CD4-positive, alpha-beta memory T cell (primary cell): ENCODE data around the gene GP2. TPM values are rescaled to one million over a fixed set of nuclear protein-coding genes. Genes with fewer than 3 reads are reported as not detected.

Source experiments
- CTCF ChIA-PET: fragments of 350-600 bp; sonication (Branson Sonifier 250); formaldehyde crosslinking; loops from one replicate; lab custom pipeline; 2021; ENCODE audit warnings: inconsistent platforms; ENCODE audit not compliant: partially characterized antibody; lab: Charles Lee
- POLR2A ChIA-PET: fragments of 350-600 bp; sonication (Branson Sonifier 250); formaldehyde crosslinking; loops from one replicate; lab custom pipeline; 2021; ENCODE audit not compliant: partially characterized antibody; lab: Charles Lee
- DNase-seq, 5 donors: peaks; one replicate each; pipeline versions ENCODE4 v3.0.0 to v3.0.0-alpha.2; 2020 to 2022; ENCODE audit warnings: mixed read lengths in 1 of 5
- H3K27ac ChIP-seq: one replicate; pipeline ENCODE4 v1.7.0; 2013; ENCODE audit warnings: low read depth, low read length
- H3K27me3 ChIP-seq: 2 replicates; pipeline ENCODE4 v1.7.0; 2013; ENCODE audit warnings: mild to moderate bottlenecking, low read length, moderate library complexity; ENCODE audit not compliant: insufficient read depth
- H3K36me3 ChIP-seq: 2 replicates; pipeline ENCODE4 v1.7.0; 2013; ENCODE audit warnings: mild to moderate bottlenecking, low read length, moderate library complexity; ENCODE audit not compliant: insufficient read depth
- H3K4me1 ChIP-seq: 2 replicates; pipeline ENCODE4 v1.7.0; 2013; ENCODE audit warnings: mild to moderate bottlenecking, low read length, moderate library complexity; ENCODE audit not compliant: insufficient read depth
- H3K4me3 ChIP-seq, 2 donors: one replicate each; pipeline ENCODE4 v1.7.0; 2013; ENCODE audit warnings: low read length in 2 of 2, mild to moderate bottlenecking in 1 of 2
- H3K9me3 ChIP-seq, 2 donors: one replicate each; pipeline ENCODE4 v1.7.0; 2013; ENCODE audit warnings: low read length in 2 of 2, control low read depth in 1 of 2; ENCODE audit not compliant: control insufficient read depth in 1 of 2
- H3K27ac Mint-ChIP-seq, 7 donors: one replicate each; pipeline ENCODE4 v1.8.0; 2020 to 2021; ENCODE audit warnings: mixed read lengths in 7 of 7, mild to moderate bottlenecking in 6 of 7, inconsistent platforms in 3 of 7, moderate library complexity in 3 of 7
- H3K27me3 Mint-ChIP-seq, 2 donors: one replicate each; pipeline ENCODE4 v1.8.0; 2020 to 2021; ENCODE audit warnings: mixed read lengths in 2 of 2
- H3K36me3 Mint-ChIP-seq, 2 donors: one replicate each; pipeline ENCODE4 v1.8.0; 2020 to 2021; ENCODE audit warnings: mixed read lengths in 2 of 2, inconsistent platforms in 1 of 2, mild to moderate bottlenecking in 1 of 2
- H3K4me1 Mint-ChIP-seq, 4 donors: one replicate each; pipeline ENCODE4 v1.8.0; 2020 to 2021; ENCODE audit warnings: mixed read lengths in 4 of 4, mild to moderate bottlenecking in 1 of 4
- H3K4me3 Mint-ChIP-seq, 8 donors: one replicate each; pipeline ENCODE4 v1.8.0; 2020 to 2021; ENCODE audit warnings: mixed read lengths in 8 of 8, mild to moderate bottlenecking in 7 of 8, moderate library complexity in 6 of 8, inconsistent platforms in 3 of 8
- H3K9me3 Mint-ChIP-seq, 8 donors: one replicate each; pipeline ENCODE4 v1.8.0; 2020 to 2021; ENCODE audit warnings: mixed read lengths in 8 of 8, mild to moderate bottlenecking in 5 of 8, inconsistent platforms in 3 of 8, moderate library complexity in 1 of 8
- intact Hi-C: fragments of 100-400 bp; cut with micrococcal nuclease; formaldehyde crosslinking; loops from one replicate; pipeline ENCODE4 v1.15.1; 2023
- polyA plus RNA-seq, 2 donors: library from polyadenylated mRNA; unstranded; fragments of 300-500 nt; fragmentation: Illumina TruSeq; gene quantifications; one replicate each; pipeline ENCODE4 v1.2.3, GENCODE V29; 2021
- total RNA-seq, 2 experiments: library from RNA; stranded (reverse); gene quantifications; one replicate each; pipeline ENCODE4 v1.2.3, GENCODE V29; 2021

GP2 gene
- total and polyA plus RNA-seq, 4 experiments from 2014 or later, result not detected

- CTCF ChIA-PET, result interaction anchor here (0.9 kb wide), 1 partner anchor 49 kb away, joined by 3 read pairs; no protein-coding TSS in a partner anchor
- intact Hi-C loops, result no loop called here
- H3K27ac ChIP-seq, result no peak overlapping the region
- Mint-ChIP-seq H3K9me3 (no peaks in the 10 kb centered on the region), H3K36me3 (no peaks in the 10 kb centered on the region), H3K4me3 (no peak overlapping the region), H3K27me3 (peaks cover 2 to 3% of the 10 kb centered on the region in 2 donors), H3K4me1 (no peaks in the 10 kb centered on the region), H3K27ac (no peak overlapping the region)
- no peak for DNase-seq
- no peaks in the 10 kb centered on the region for H3K27me3 ChIP-seq
- no peaks in the 10 kb centered on the region for H3K36me3 ChIP-seq
- no peak overlapping the region for H3K4me3 ChIP-seq
- no peaks in the 10 kb centered on the region for H3K4me1 ChIP-seq
- POLR2A ChIA-PET, result no interaction called here
- no peaks in the 10 kb centered on the region for H3K9me3 ChIP-seq
Measured at GRCh38 chr16:20336955-20337354, 9.6 kb upstream of the GP2 start.

GRCh38 chr16:20334396-20334795 is 7.1 kb upstream of the GP2 start:
- no peak overlapping the region for H3K27ac Mint-ChIP-seq
- ChIA-PET CTCF (interaction anchor here (1.4 kb wide), 1 partner anchor 9 kb away, joined by 3 read pairs; no protein-coding TSS in a partner anchor), POLR2A (no interaction called here)
- Histone ChIP-seq H3K9me3 (no peaks in the 10 kb centered on the region), H3K27me3 (no peaks in the 10 kb centered on the region), H3K4me1 (no peaks in the 10 kb centered on the region), H3K36me3 (no peaks in the 10 kb centered on the region), H3K27ac (no peak overlapping the region), H3K4me3 (no peak overlapping the region)
- no peaks in the 10 kb centered on the region for H3K36me3 Mint-ChIP-seq
- peaks cover 2 to 3% of the 10 kb centered on the region in 2 donors for H3K27me3 Mint-ChIP-seq
- no peaks in the 10 kb centered on the region for H3K4me1 Mint-ChIP-seq
- no peak overlapping the region for H3K4me3 Mint-ChIP-seq
- no peak for DNase-seq
- H3K9me3 Mint-ChIP-seq, result peaks cover 0 to 4% (median 0%) of the 10 kb centered on the region in 8 donors
- intact Hi-C loops, result no loop called here

- Histone ChIP-seq H3K4me3 (no peak overlapping the region), H3K36me3 (no peaks in the 10 kb centered on the region), H3K27me3 (no peaks in the 10 kb centered on the region), H3K27ac (no peak overlapping the region), H3K4me1 (no peaks in the 10 kb centered on the region), H3K9me3 (no peaks in the 10 kb centered on the region)
- intact Hi-C loops, result no loop called here
- Mint-ChIP-seq H3K4me3 (no peak overlapping the region), H3K27me3 (peaks cover 2 to 3% of the 10 kb centered on the region in 2 donors), H3K27ac (no peak overlapping the region), H3K4me1 (no peaks in the 10 kb centered on the region), H3K36me3 (no peaks in the 10 kb centered on the region), H3K9me3 (peaks cover 0 to 4% (median 0%) of the 10 kb centered on the region in 8 donors)
- ChIA-PET POLR2A (no interaction called here), CTCF (no interaction called here)
- no peak for DNase-seq
Measured at GRCh38 chr16:20333120-20333519, 5.8 kb upstream of the GP2 start.

- ChIA-PET POLR2A (no interaction called here), CTCF (no interaction called here)
- Mint-ChIP-seq H3K4me3 (no peak overlapping the region), H3K9me3 (peaks cover 0 to 4% (median 0%) of the 10 kb centered on the region in 8 donors), H3K36me3 (no peaks in the 10 kb centered on the region), H3K27me3 (peaks cover 2 to 3% of the 10 kb centered on the region in 2 donors), H3K27ac (no peak overlapping the region), H3K4me1 (no peaks in the 10 kb centered on the region)
- no peaks in the 10 kb centered on the region for H3K27me3 ChIP-seq
- no peaks in the 10 kb centered on the region for H3K4me1 ChIP-seq
- H3K27ac ChIP-seq, result no peak overlapping the region
- no peaks in the 10 kb centered on the region for H3K9me3 ChIP-seq
- no peaks in the 10 kb centered on the region for H3K36me3 ChIP-seq
- DNase-seq, result no peak
- no peak overlapping the region for H3K4me3 ChIP-seq
- intact Hi-C loops, result no loop called here
Measured at GRCh38 chr16:20332411-20332810, 5.1 kb upstream of the GP2 start.

- no peaks in the 10 kb centered on the region for H3K36me3 Mint-ChIP-seq
Measured at GRCh38 chr16:20331635-20332034, 4.3 kb upstream of the GP2 start.

GRCh38 chr16:20329392-20330138 is 2.3 kb upstream of the GP2 start:
- Histone ChIP-seq H3K27ac (no peak overlapping the region), H3K27me3 (no peaks in the 10 kb centered on the region), H3K36me3 (no peaks in the 10 kb centered on the region), H3K4me1 (no peaks in the 10 kb centered on the region), H3K9me3 (no peaks in the 10 kb centered on the region), H3K4me3 (no peak overlapping the region)
- peaks cover 0 to 2% of the 10 kb centered on the region in 2 donors for H3K27me3 Mint-ChIP-seq
- CTCF ChIA-PET, result no interaction called here
- DNase-seq, result no peak
- H3K36me3 Mint-ChIP-seq, result no peaks in the 10 kb centered on the region
- no peak overlapping the region for H3K27ac Mint-ChIP-seq
- POLR2A ChIA-PET, result no interaction called here
- intact Hi-C loops, result no loop called here
- H3K4me3 Mint-ChIP-seq, result no peak overlapping the region
- H3K9me3 Mint-ChIP-seq, result peaks cover 0 to 4% (median under 1%) of the 10 kb centered on the region in 8 donors
- no peaks in the 10 kb centered on the region for H3K4me1 Mint-ChIP-seq

More at GRCh38 chr16:20331635-20332034, 4.3 kb upstream of the GP2 start:
- H3K4me3 ChIP-seq, result no peak overlapping the region
- CTCF ChIA-PET, result no interaction called here
- Mint-ChIP-seq H3K27ac (no peak overlapping the region), H3K4me3 (no peak overlapping the region), H3K9me3 (peaks cover 0 to 4% (median 0%) of the 10 kb centered on the region in 8 donors), H3K27me3 (peaks cover 2 to 3% of the 10 kb centered on the region in 2 donors), H3K4me1 (no peaks in the 10 kb centered on the region)
- H3K9me3 ChIP-seq, result no peaks in the 10 kb centered on the region
- POLR2A ChIA-PET, result no interaction called here
- no peak overlapping the region for H3K27ac ChIP-seq
- no peaks in the 10 kb centered on the region for H3K27me3 ChIP-seq
- intact Hi-C loops, result no loop called here
- DNase-seq, result no peak
- H3K36me3 ChIP-seq, result no peaks in the 10 kb centered on the region
- no peaks in the 10 kb centered on the region for H3K4me1 ChIP-seq

GRCh38 chr16:20326321-20326720 is 992 bp downstream of the GP2 start:
- no peak overlapping the region for H3K4me3 Mint-ChIP-seq

More at GRCh38 chr16:20326321-20326720, 992 bp downstream of the GP2 start:
- Mint-ChIP-seq H3K36me3 (no peaks in the 10 kb centered on the region), H3K27ac (no peak overlapping the region), H3K9me3 (peaks cover 0 to 4% (median under 1%) of the 10 kb centered on the region in 8 donors), H3K27me3 (peaks cover 0 to 3% of the 10 kb centered on the region in 2 donors), H3K4me1 (no peaks in the 10 kb centered on the region)
- intact Hi-C loops, result no loop called here
- H3K27me3 ChIP-seq, result no peaks in the 10 kb centered on the region
- ChIA-PET POLR2A (no interaction called here), CTCF (interaction anchor here (0.9 kb wide), 1 partner anchor 8 kb away, joined by 3 read pairs; no protein-coding TSS in a partner anchor)
- no peaks in the 10 kb centered on the region for H3K9me3 ChIP-seq
- H3K4me3 ChIP-seq, result no peak overlapping the region
- no peak for DNase-seq
- H3K36me3 ChIP-seq, result no peaks in the 10 kb centered on the region
- no peak overlapping the region for H3K27ac ChIP-seq
- no peaks in the 10 kb centered on the region for H3K4me1 ChIP-seq
